Measurements from ENCODE around the gene ASZ1.

ASZ1 gene

DNA sequence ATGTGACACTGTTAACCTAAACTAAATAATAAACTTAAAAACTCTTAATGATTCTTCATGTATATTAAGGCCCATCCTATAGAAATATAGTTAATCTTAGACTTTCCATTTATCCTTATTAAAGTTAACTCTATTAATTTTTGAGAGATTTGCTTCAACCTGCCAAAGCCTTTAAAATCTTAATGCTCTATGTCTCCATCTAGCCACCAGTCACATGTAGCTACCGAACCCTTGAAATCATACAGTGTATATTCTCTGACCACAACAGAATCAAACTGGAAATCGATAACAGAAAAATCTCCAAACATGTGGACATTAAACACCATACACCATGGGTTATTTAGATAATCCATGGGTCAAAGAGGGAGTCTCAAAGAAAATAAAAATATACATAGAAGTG, 51.9 kb downstream of the ASZ1 start:
- no peak overlapping the region for H3K9ac ChIP-seq (ENCODE audit: low read depth, low read length)
- H3K4me2 ChIP-seq (ENCODE audit: low read length) = no peak overlapping the region
- H3K4me1 ChIP-seq (ENCODE audit: control insufficient read depth, insufficient read depth, low read length) = no peaks in the 10 kb centered on the region
- H3K36me3 ChIP-seq (ENCODE audit: insufficient read depth, low read length) = no peaks in the 10 kb centered on the region
- no peaks in the 10 kb centered on the region for H3K27me3 ChIP-seq (ENCODE audit: control insufficient read depth, insufficient read depth, low read length)
- no peak overlapping the region for H3K4me3 ChIP-seq (ENCODE audit: low read length)
- no peaks in the 10 kb centered on the region for H3K9me3 ChIP-seq (replicated peaks; ENCODE audit: low read length)

DNA sequence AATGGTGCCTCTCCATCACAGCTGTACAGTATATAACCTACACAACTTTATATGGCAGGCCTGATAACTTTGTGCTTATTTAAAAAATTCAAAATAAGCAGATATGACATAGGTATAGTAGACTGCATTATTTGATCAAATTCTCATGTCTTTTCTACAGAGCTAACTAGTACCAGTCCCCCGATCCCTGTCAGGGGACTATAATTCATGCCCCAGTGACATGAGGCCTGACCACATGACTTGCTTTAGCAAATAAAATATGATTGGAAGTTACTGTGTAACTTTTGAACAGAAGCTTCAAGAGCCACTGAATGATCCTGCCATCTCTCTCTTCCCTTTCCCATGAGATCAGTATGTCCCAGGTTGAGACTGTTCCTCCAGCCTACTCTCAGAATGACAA, 55.2 kb downstream of the ASZ1 start:
- no peak overlapping the region for H3K9ac ChIP-seq (ENCODE audit: low read depth, low read length)
- no peaks in the 10 kb centered on the region for H3K9me3 ChIP-seq (replicated peaks; ENCODE audit: low read length)
- H3K36me3 ChIP-seq (ENCODE audit: insufficient read depth, low read length) = no peaks in the 10 kb centered on the region
- H3K4me1 ChIP-seq (ENCODE audit: control insufficient read depth, insufficient read depth, low read length) = no peaks in the 10 kb centered on the region
- no peak overlapping the region for H3K4me3 ChIP-seq (ENCODE audit: low read length)
- H3K27me3 ChIP-seq (ENCODE audit: control insufficient read depth, insufficient read depth, low read length) = no peaks in the 10 kb centered on the region
- H3K4me2 ChIP-seq (ENCODE audit: low read length) = no peak overlapping the region

DNA sequence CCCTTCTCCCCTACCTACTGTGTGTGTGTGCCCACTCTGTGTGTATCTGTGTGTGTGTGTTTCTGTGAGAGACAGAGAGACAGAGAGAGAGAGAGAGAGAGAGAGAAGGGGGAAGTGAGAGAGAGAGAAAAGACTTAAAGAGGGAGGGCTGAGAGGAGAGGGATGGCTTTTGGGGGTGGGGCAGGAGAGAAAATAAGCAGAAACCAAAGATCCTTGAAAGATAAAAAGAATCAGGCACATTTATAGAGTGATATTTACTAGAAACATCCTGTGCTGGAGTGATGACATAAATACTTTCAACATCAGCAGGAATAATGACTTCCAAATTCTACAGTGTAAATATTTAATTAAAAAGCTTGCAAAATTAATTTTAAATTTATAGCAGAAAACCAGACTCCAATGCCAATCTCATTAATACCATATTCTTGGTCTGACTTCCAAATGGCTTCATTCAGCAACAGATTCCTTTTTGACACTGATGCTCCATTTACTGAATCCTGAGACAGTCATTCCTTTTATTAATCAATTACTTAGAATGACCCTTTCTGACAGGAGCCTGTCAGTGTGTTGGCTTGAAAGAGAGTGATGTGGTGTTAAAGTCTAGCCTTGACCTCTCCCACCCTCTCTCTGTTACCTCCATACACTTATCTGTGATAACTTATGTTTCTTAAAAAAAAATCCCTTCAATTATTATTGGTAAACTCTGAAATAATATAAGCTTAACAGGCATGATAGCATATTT, 62.8 kb downstream of the ASZ1 start:
- H3K36me3 ChIP-seq (ENCODE audit: insufficient read depth, low read length) = no peaks in the 10 kb centered on the region
- no peaks in the 10 kb centered on the region for H3K9me3 ChIP-seq (replicated peaks; ENCODE audit: low read length)
- H3K4me2 ChIP-seq (ENCODE audit: low read length) = no peak overlapping the region
- no peaks in the 10 kb centered on the region for H3K4me1 ChIP-seq (ENCODE audit: control insufficient read depth, insufficient read depth, low read length)
- H3K9ac ChIP-seq (ENCODE audit: low read depth, low read length) = no peak overlapping the region
- no peaks in the 10 kb centered on the region for H3K27me3 ChIP-seq (ENCODE audit: control insufficient read depth, insufficient read depth, low read length)
- H3K4me3 ChIP-seq (ENCODE audit: low read length) = no peak overlapping the region

DNA sequence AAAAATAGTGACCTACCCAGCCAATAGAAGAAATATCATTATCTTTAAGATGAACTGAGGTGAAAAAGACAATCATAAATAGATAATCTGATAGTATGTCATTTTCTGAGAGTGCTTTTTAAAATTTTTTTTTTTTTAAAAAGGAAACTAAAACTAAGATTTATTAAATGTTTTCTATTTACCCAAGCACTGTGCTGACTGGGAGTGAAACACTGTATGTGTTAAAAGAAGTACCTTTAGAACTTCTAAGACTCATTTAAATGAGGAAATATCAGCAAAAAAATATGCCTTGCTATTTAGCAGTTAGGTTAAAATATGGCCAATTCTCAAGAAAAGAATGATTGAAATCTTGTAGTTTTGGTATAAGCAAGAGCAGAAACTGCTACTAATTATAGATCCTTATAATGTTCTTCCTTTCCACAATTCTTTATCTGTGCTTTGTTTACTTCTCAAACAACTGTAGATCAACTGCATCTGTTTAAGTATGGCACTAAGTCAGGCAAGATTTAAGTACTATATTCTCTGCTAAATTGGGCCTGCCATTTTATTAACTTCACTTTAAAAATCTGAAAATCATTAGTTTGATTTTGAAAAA, 64.9 kb downstream of the ASZ1 start:
- Histone ChIP-seq H3K4me2 (ENCODE audit: low read length) (no peak overlapping the region), H3K4me3 (ENCODE audit: low read length) (no peak overlapping the region), H3K9ac (ENCODE audit: low read depth, low read length) (no peak overlapping the region), H3K9me3 (replicated peaks; ENCODE audit: low read length) (no peaks in the 10 kb centered on the region), H3K27me3 (ENCODE audit: control insufficient read depth, insufficient read depth, low read length) (no peaks in the 10 kb centered on the region), H3K4me1 (ENCODE audit: control insufficient read depth, insufficient read depth, low read length) (no peaks in the 10 kb centered on the region), H3K36me3 (ENCODE audit: insufficient read depth, low read length) (no peaks in the 10 kb centered on the region)

DNA sequence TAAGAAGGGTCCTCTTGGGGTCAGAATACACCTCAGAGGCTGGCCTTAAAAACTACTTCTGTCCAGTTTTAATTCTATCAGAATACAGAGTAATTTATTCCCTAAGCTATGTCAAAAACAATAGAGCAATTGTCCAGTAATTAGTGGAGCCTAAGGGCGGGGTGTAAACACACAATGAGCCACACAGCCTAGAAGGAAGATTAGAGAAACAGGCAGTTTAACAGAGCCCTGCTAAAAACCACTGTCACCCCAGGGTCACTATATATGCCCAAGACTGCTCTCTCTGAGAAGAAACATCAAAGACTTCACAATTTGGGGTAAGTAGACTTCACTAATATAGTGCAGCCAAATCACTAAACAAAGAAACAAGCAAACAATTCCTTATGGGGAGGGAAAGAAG, 77.3 kb downstream of the ASZ1 start:
- Histone ChIP-seq H3K4me2 (ENCODE audit: low read length) (no peak overlapping the region), H3K9me3 (replicated peaks; ENCODE audit: low read length) (no peaks in the 10 kb centered on the region), H3K36me3 (ENCODE audit: insufficient read depth, low read length) (no peaks in the 10 kb centered on the region), H3K4me1 (ENCODE audit: control insufficient read depth, insufficient read depth, low read length) (no peaks in the 10 kb centered on the region), H3K4me3 (ENCODE audit: low read length) (no peak overlapping the region), H3K27me3 (ENCODE audit: control insufficient read depth, insufficient read depth, low read length) (peaks cover 3% of the 10 kb centered on the region), H3K9ac (ENCODE audit: low read depth, low read length) (no peak overlapping the region)

DNA sequence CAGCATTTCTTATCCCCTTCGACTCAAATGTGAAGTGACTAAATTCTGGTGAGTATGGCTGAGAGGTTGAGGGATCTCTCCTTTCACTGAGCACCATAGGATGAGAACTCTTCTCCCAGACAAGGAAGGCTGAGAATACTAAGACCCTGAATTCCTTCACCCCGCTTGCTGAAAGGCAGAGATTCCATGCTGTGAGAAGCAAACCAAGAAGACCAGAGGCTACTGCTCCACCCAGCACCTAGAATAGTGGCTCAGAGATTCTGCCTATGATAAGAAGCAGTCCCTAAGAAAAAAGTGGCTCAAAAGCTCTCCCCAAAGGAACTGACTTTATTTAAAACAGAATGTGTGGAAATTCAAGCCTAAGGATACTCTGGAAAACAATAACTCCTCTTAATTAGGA, 77.7 kb downstream of the ASZ1 start:
- Histone ChIP-seq H3K9me3 (replicated peaks; ENCODE audit: low read length) (no peaks in the 10 kb centered on the region), H3K4me1 (ENCODE audit: control insufficient read depth, insufficient read depth, low read length) (no peaks in the 10 kb centered on the region), H3K36me3 (ENCODE audit: insufficient read depth, low read length) (no peaks in the 10 kb centered on the region), H3K27me3 (ENCODE audit: control insufficient read depth, insufficient read depth, low read length) (peaks cover 3% of the 10 kb centered on the region), H3K9ac (ENCODE audit: low read depth, low read length) (no peak overlapping the region), H3K4me2 (ENCODE audit: low read length) (no peak overlapping the region), H3K4me3 (ENCODE audit: low read length) (no peak overlapping the region)

DNA sequence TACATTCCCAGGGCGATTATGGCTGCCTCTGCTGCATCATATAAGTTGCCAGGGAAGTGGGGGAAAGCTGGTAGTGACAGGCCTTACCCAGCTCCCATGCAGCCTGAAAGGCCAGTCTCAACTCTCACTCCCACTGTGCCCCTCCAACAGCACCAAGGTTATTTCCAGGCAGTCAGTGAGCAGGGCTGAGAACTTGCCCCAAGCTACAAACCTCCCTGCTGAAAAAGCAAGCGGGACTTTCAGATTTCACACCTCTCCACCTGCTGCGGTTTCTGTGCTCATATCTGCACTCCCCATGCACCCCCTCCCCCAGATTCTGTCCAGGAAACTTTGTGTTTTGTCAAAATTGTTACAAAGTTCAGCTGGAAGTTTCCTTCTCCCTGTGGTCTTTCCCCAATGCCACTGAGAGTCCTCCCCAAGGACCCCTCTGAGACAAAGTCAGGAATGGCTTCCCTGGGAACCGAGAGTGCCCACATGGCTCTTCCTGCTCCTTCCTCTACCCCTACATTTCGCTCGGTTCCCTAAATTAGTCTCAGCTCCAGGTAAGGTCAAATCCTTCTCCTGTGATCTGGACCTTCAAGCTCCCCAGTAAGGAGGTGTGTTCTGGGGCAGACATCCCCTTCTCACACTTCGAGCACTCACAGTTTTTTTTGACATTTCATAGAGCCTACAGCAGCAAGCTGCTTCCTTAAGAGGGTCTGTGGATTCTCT, 79.2 kb downstream of the ASZ1 start:
- H3K9ac ChIP-seq (ENCODE audit: low read depth, low read length) = no peak overlapping the region

DNA sequence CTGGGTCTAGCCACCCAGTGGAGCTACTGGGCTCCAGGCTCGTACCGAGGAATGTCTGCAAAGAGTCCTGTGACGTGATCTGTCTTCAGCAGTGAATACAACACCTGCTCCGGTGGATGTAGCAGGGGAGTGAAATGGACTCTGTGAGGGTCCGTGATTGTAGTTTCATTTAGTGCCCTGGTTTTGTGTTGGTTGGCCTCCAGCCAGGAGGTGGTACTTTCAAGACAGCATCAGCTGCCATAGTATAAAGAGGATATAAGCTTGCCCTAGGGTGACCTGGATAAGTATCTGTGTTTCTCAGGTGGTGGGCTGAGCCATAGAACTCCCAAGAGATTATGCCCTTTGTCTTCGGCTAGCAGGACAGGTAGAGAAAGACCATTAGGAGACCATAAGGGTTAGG, 79.8 kb downstream of the ASZ1 start:
- Histone ChIP-seq H3K36me3 (ENCODE audit: insufficient read depth, low read length) (no peaks in the 10 kb centered on the region), H3K27me3 (ENCODE audit: control insufficient read depth, insufficient read depth, low read length) (peaks cover 3% of the 10 kb centered on the region), H3K9ac (ENCODE audit: low read depth, low read length) (no peak overlapping the region), H3K4me3 (ENCODE audit: low read length) (no peak overlapping the region), H3K4me1 (ENCODE audit: control insufficient read depth, insufficient read depth, low read length) (no peaks in the 10 kb centered on the region), H3K9me3 (replicated peaks; ENCODE audit: low read length) (no peaks in the 10 kb centered on the region), H3K4me2 (ENCODE audit: low read length) (no peak overlapping the region)

More for the DNA sequence above, 79.2 kb downstream of the ASZ1 start:
- Histone ChIP-seq H3K4me3 (ENCODE audit: low read length) (no peak overlapping the region), H3K27me3 (ENCODE audit: control insufficient read depth, insufficient read depth, low read length) (peaks cover 3% of the 10 kb centered on the region), H3K36me3 (ENCODE audit: insufficient read depth, low read length) (no peaks in the 10 kb centered on the region), H3K4me1 (ENCODE audit: control insufficient read depth, insufficient read depth, low read length) (no peaks in the 10 kb centered on the region), H3K4me2 (ENCODE audit: low read length) (no peak overlapping the region), H3K9me3 (replicated peaks; ENCODE audit: low read length) (no peaks in the 10 kb centered on the region)

DNA sequence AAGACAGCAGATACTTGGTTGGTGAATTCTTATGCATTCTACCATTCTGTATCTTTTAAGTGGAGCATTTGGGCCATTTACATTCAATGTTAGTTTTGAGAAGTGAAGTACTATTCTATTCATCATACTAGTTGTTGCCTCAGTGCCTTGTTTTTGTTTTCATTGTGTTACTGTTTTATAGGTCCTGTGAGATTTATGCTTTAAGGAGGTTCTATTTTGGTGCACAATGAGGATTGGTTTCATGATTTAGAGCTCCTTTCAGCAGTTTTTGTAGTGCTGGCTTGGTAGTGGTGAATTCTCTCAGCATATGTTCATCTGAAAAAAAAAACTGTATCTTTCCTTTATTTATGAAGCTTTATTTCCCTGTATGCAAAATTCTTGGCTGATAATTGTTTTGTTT, 81.1 kb downstream of the ASZ1 start:
- H3K9ac ChIP-seq (ENCODE audit: low read depth, low read length) = no peak overlapping the region
- H3K36me3 ChIP-seq (ENCODE audit: insufficient read depth, low read length) = no peaks in the 10 kb centered on the region
- no peaks in the 10 kb centered on the region for H3K9me3 ChIP-seq (replicated peaks; ENCODE audit: low read length)
- H3K4me2 ChIP-seq (ENCODE audit: low read length) = no peak overlapping the region
- H3K4me1 ChIP-seq (ENCODE audit: control insufficient read depth, insufficient read depth, low read length) = no peaks in the 10 kb centered on the region
- H3K4me3 ChIP-seq (ENCODE audit: low read length) = no peak overlapping the region
- H3K27me3 ChIP-seq (ENCODE audit: control insufficient read depth, insufficient read depth, low read length) = peaks cover 3% of the 10 kb centered on the region

DNA sequence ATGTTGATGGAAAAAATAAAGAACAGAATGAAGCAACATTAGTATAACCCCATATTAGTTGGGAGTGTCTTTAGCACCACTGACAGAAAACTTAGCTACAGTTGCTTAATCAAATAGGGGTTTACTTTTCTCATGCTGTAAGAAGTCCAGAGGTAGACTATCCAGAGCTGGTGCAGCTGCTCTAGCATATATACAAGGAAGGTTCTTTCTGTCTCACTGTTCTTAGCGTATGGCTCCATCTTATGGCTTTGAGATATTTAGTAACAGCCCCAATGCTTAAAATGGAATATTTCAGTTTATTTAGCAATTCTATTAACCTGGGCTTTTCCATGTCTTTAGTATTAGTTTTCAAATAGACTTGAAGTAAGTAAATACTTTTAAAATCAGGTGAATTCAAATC, 89.3 kb downstream of the ASZ1 start:
- Histone ChIP-seq H3K27me3 (ENCODE audit: control insufficient read depth, insufficient read depth, low read length) (peaks cover 7% of the 10 kb centered on the region), H3K9ac (ENCODE audit: low read depth, low read length) (no peak overlapping the region), H3K4me3 (ENCODE audit: low read length) (no peak overlapping the region), H3K36me3 (ENCODE audit: insufficient read depth, low read length) (no peaks in the 10 kb centered on the region), H3K9me3 (replicated peaks; ENCODE audit: low read length) (no peaks in the 10 kb centered on the region), H3K4me2 (ENCODE audit: low read length) (no peak overlapping the region), H3K4me1 (ENCODE audit: control insufficient read depth, insufficient read depth, low read length) (no peaks in the 10 kb centered on the region)

DNA sequence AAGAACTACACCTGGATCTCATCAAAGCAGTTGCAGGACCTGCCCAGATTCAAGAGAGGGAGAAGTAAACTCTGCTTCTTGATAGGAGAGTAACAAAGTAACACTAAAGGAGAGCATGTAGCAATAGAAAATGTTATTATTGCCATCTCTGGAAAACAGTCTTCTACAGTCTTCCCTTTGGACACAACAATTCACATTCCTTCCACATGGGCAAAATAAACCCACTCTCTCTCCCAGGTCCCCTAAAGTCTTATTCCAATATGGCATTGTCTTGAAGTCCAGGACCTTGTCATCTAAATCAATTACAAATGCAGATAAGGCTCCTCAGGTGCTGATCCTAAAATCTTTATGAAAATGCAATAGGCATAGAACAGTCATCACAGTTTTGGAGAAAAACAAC, 94.1 kb downstream of the ASZ1 start:
- Histone ChIP-seq H3K9me3 (replicated peaks; ENCODE audit: low read length) (no peaks in the 10 kb centered on the region), H3K4me1 (ENCODE audit: control insufficient read depth, insufficient read depth, low read length) (no peaks in the 10 kb centered on the region), H3K4me3 (ENCODE audit: low read length) (no peak overlapping the region), H3K27me3 (ENCODE audit: control insufficient read depth, insufficient read depth, low read length) (peaks cover 7% of the 10 kb centered on the region), H3K4me2 (ENCODE audit: low read length) (no peak overlapping the region), H3K36me3 (ENCODE audit: insufficient read depth, low read length) (no peaks in the 10 kb centered on the region), H3K9ac (ENCODE audit: low read depth, low read length) (no peak overlapping the region)

DNA sequence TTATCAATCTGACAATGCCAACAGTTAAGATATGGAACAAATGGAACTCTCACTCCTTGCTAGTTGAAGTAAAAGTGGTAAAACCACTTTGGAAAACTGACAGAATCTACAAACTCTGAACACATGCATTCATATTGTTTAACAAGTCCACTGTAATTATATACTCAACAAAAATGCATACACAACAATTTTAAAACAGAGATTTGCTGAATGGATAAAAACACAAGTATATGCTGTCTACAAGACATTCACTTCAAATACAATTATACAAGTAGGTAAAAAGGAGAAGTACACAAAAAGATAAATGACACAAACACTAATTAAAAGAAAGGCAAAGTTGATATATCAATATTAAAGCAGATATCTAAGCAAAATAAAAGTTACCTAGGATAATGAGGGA, 95.3 kb downstream of the ASZ1 start:
- no peaks in the 10 kb centered on the region for H3K9me3 ChIP-seq (replicated peaks; ENCODE audit: low read length)
- peaks cover 4% of the 10 kb centered on the region for H3K27me3 ChIP-seq (ENCODE audit: control insufficient read depth, insufficient read depth, low read length)
- no peak overlapping the region for H3K9ac ChIP-seq (ENCODE audit: low read depth, low read length)
- no peak overlapping the region for H3K4me2 ChIP-seq (ENCODE audit: low read length)
- no peak overlapping the region for H3K4me3 ChIP-seq (ENCODE audit: low read length)
- no peaks in the 10 kb centered on the region for H3K36me3 ChIP-seq (ENCODE audit: insufficient read depth, low read length)
- H3K4me1 ChIP-seq (ENCODE audit: control insufficient read depth, insufficient read depth, low read length) = no peaks in the 10 kb centered on the region

Data from skeletal muscle satellite cell (primary cell).